Psoas muscle (tissue), 8 donors: ENCODE data around the gene CRACR2A. TPM values are rescaled to one million over a fixed set of nuclear protein-coding genes. Genes with fewer than 3 reads are reported as not detected.

ENCODE experiments used
- ATAC-seq, 4 donors: fragments of 200-7000 bp; cut with Tn5 transposase; one replicate each; pipeline ENCODE4 v1.9.1; 2020; ENCODE audit warnings: moderate library complexity in 3 of 4, mild to moderate bottlenecking in 2 of 4
- DNase-seq, 2 donors: peaks; one replicate each; pipeline ENCODE4 v3.0.0-alpha.2; 2020
- H3K27ac ChIP-seq: fragments of 200-600 bp; one replicate; pipeline ENCODE4 v1.8.0; 2022
- H3K27me3 ChIP-seq, 3 donors: fragments of 200-600 bp in 1 of 3; one replicate each; pipeline versions ENCODE4 v1.6.1 to v1.8.0; 2013 to 2022; ENCODE audit warnings: low read length in 2 of 3, mild to moderate bottlenecking in 2 of 3, moderate library complexity in 1 of 3; ENCODE audit not compliant: insufficient read depth in 3 of 3
- H3K36me3 ChIP-seq, 2 donors: fragments of 200-600 bp in 1 of 2; one replicate each; pipeline versions ENCODE4 v1.6.1 to v1.8.0; 2013 to 2022; ENCODE audit warnings: low read depth in 1 of 2, mild to moderate bottlenecking in 1 of 2, moderate library complexity in 1 of 2; ENCODE audit not compliant: insufficient read depth in 1 of 2
- H3K4me1 ChIP-seq: fragments of 200-600 bp; one replicate; pipeline ENCODE4 v1.8.0; 2022
- H3K4me3 ChIP-seq: fragments of 200-600 bp; one replicate; pipeline ENCODE4 v1.8.0; 2022; ENCODE audit warnings: mild to moderate bottlenecking
- H3K9me3 ChIP-seq: fragments of 200-600 bp; one replicate; pipeline ENCODE4 v1.8.0; 2022
- CTCF ChIP-seq: fragments of 200-600 bp; IDR thresholded peaks from one replicate; pipeline ENCODE4 v1.8.0; 2022; ENCODE audit warnings: antibody characterized with exemption
- WGBS, 3 donors: extraction: QIAGEN DNeasy Blood & Tissue Kit; methylation state at CpG; one replicate each; pipeline versions ENCODE4 v1.1.6 to v1.1.7; 2013; 5-methylcytosine and 5-hydroxymethylcytosine counted together
- intact Hi-C, 2 donors: fragments of 100-400 bp; cut with DNase I; formaldehyde crosslinking; loops; one replicate each; pipeline versions ENCODE4 v1.11.0 to v1.14.2; 2022
- polyA plus RNA-seq, 3 donors: library from polyadenylated mRNA; stranded (reverse); fragments of 200-250 nt; gene quantifications; one replicate each; pipeline ENCODE4 v1.2.3, GENCODE V29; 2013
- total RNA-seq, 4 donors: library from RNA; stranded (reverse); fragmentation: NEBNext Ultra II Directional in 2 of 4; extraction: Animal tissue kit (Norgen Biotek cat#: 25700) in 2 of 4; gene quantifications; one replicate each; pipeline versions ENCODE4 v1.2.1 to v1.2.4, GENCODE V29; 2021 to 2023
- donor health status: healthy with polysubstance abuse.
- donor health status: DM: no; HTN: no; CAD: no; lungs with moderate emphysema.
- donor health status: Bipolar disorder and iron deficiency.
- donor health status: healthy.
- donor health status: DM: yes; HTN: yes; CAD: no.
- donor health status: DM: no; HTN: no; CAD: no.
- donor health status: DM: no; HTN: no; CAD: no.
- donor health status: DM: yes; HTN: yes; CAD: no.

Gene CRACR2A
- total and polyA plus RNA-seq, 7 donors: 0.24 to 1.7 (median 0.87) TPM

- Histone ChIP-seq H3K36me3 (no peaks in the 10 kb centered on the region), H3K27me3 (no peaks in the 10 kb centered on the region), H3K27ac (no peak overlapping the region), H3K9me3 (no peaks in the 10 kb centered on the region), H3K4me3 (no peak overlapping the region), H3K4me1 (no peaks in the 10 kb centered on the region)
- WGBS, 3 donors: 78 to 97% (median 96%) methylated on average over 2 of the region's 2 CpGs
- no peak for TF ChIP-seq CTCF
- DNase-seq (no peak), ATAC-seq (no peak)
- intact Hi-C loops: no loop called here
Observed at GRCh38 chr12:3632754-3633153, 120.2 kb downstream of the CRACR2A start.

GRCh38 chr12:3632256-3632655 is 120.7 kb downstream of the CRACR2A start:
- H3K36me3 ChIP-seq: no peaks in the 10 kb centered on the region
- H3K4me3 ChIP-seq: no peak overlapping the region
- no peaks in the 10 kb centered on the region for H3K4me1 ChIP-seq
- H3K27me3 ChIP-seq: no peaks in the 10 kb centered on the region
- WGBS, 3 donors: 94 to 100% (median 100%) methylated on average over 1 of the region's 1 CpG
- H3K9me3 ChIP-seq: no peaks in the 10 kb centered on the region
- ATAC-seq (no peak), DNase-seq (no peak)
- intact Hi-C loops: no loop called here
- H3K27ac ChIP-seq: no peak overlapping the region
- TF ChIP-seq CTCF: no peak

- H3K4me1 ChIP-seq: no peaks in the 10 kb centered on the region
- no peak overlapping the region for H3K4me3 ChIP-seq
- H3K36me3 ChIP-seq: no peaks in the 10 kb centered on the region
- intact Hi-C loops: no loop called here
- H3K27me3 ChIP-seq: no peaks in the 10 kb centered on the region
- DNase-seq: no peak
- ATAC-seq: no peak
- no peak overlapping the region for H3K27ac ChIP-seq
- WGBS, 3 donors: 87 to 97% (median 89%) methylated on average over 2 of the region's 2 CpGs
- H3K9me3 ChIP-seq: no peaks in the 10 kb centered on the region
- no peak for TF ChIP-seq CTCF
Observed at GRCh38 chr12:3631759-3632158, 121.2 kb downstream of the CRACR2A start.

GRCh38 chr12:3631272-3631637 is 121.7 kb downstream of the CRACR2A start:
- DNase-seq: no peak
- H3K4me3 ChIP-seq: no peak overlapping the region
- no peaks in the 10 kb centered on the region for H3K27me3 ChIP-seq
- no peak overlapping the region for H3K27ac ChIP-seq
- H3K4me1 ChIP-seq: no peaks in the 10 kb centered on the region
- 74 to 83% (median 81%) methylated on average over 7 of the region's 7 CpGs for WGBS, 3 donors
- no peaks in the 10 kb centered on the region for H3K9me3 ChIP-seq
- no peak for TF ChIP-seq CTCF
- ATAC-seq: no peak
- H3K36me3 ChIP-seq: no peaks in the 10 kb centered on the region
- intact Hi-C loops: no loop called here

- no peak for TF ChIP-seq CTCF
- intact Hi-C loops: no loop called here
- Histone ChIP-seq H3K27me3 (no peaks in the 10 kb centered on the region), H3K27ac (no peak overlapping the region), H3K4me1 (no peaks in the 10 kb centered on the region), H3K36me3 (no peaks in the 10 kb centered on the region), H3K4me3 (no peak overlapping the region), H3K9me3 (no peaks in the 10 kb centered on the region)
- DNase-seq (no peak), ATAC-seq (no peak)
- WGBS, 3 donors: 75 to 88% (median 82%) methylated on average over 8 of the region's 8 CpGs
Observed at GRCh38 chr12:3630621-3631271, 122.2 kb downstream of the CRACR2A start.
